GM20000 (cell line): ENCODE results near the gene KLF12.

Experiments used
- DNase-seq: peaks from one replicate; pipeline ENCODE4 v3.0.0; 2012; ENCODE audit warnings: low spot score
- CTCF ChIP-seq: IDR thresholded peaks from 2 replicates; pipeline ENCODE4 v1.5.1; 2012; ENCODE audit warnings: mild to moderate bottlenecking, control low read depth; ENCODE audit errors: extremely low read depth, missing control alignments

KLF12 gene

GRCh38 chr13:74166261-74167004 lies 32.2 kb upstream of the KLF12 start:
- DNase-seq, result no peak
- TF ChIP-seq CTCF, result no peak

- no peak for DNase-seq
- no peak for TF ChIP-seq CTCF
Observed at GRCh38 chr13:74162782-74163181, 28.6 kb upstream of the KLF12 start.

GRCh38 chr13:74162135-74162534 lies 27.9 kb upstream of the KLF12 start:
- TF ChIP-seq CTCF, result no peak

GRCh38 chr13:74158571-74159352 lies 24.6 kb upstream of the KLF12 start:
- no peak for DNase-seq
- no peak for TF ChIP-seq CTCF

More at GRCh38 chr13:74162135-74162534, 27.9 kb upstream of the KLF12 start:
- no peak for DNase-seq

- TF ChIP-seq CTCF, result no peak
- DNase-seq, result no peak
Observed at GRCh38 chr13:74158028-74158427, 23.8 kb upstream of the KLF12 start.

GRCh38 chr13:74154981-74155380 lies 20.8 kb upstream of the KLF12 start:
- no peak for DNase-seq
- TF ChIP-seq CTCF, result no peak

- no peak for TF ChIP-seq CTCF
- DNase-seq, result no peak
Observed at GRCh38 chr13:74153316-74153715, 19.1 kb upstream of the KLF12 start.
